OCI-LY7 (cell line): ENCODE results near the gene CXCL16.

Source experiments
- EZH2phosphoT487 ChIP-seq: fragments of 200-600 bp; sonication (generic); IDR thresholded peaks from 2 replicates; pipeline ENCODE4 v1.6.1; 2018; ENCODE audit warnings: low read depth, borderline replicate concordance, mild to moderate bottlenecking, mixed run types, antibody characterized with exemption, low read length, moderate library complexity, mixed read lengths
- TF ChIP-seq, protein P1 (sequence below): fragments of 200-600 bp; sonication (generic); conservative IDR thresholded peaks from 2 replicates; pipeline ENCODE4 v1.5.1; 2014; ENCODE audit warnings: mild to moderate bottlenecking, antibody characterized with exemption, low read length, moderate library complexity, mixed read lengths

DNA sequence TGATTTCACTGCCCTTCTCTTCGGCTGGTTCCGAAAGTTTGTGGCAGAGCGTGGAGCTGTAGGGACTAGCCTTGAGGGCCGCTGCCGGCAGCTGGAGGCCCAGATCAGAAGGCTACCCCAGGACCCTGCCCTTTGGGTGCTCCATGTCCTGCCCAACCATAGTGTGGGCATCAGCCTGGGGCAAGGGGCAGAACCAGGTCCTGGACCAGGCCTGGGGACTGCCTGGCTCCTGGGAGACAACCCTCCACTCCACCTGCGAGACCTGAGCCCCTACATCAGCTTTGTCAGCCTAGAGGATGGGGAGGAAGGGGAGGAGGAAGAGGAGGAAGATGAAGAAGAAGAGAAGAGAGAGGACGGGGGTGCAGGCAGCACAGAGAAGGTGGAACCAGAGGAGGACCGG is 856 bp upstream of the CXCL16 start:
- TF ChIP-seq, protein P1, sequence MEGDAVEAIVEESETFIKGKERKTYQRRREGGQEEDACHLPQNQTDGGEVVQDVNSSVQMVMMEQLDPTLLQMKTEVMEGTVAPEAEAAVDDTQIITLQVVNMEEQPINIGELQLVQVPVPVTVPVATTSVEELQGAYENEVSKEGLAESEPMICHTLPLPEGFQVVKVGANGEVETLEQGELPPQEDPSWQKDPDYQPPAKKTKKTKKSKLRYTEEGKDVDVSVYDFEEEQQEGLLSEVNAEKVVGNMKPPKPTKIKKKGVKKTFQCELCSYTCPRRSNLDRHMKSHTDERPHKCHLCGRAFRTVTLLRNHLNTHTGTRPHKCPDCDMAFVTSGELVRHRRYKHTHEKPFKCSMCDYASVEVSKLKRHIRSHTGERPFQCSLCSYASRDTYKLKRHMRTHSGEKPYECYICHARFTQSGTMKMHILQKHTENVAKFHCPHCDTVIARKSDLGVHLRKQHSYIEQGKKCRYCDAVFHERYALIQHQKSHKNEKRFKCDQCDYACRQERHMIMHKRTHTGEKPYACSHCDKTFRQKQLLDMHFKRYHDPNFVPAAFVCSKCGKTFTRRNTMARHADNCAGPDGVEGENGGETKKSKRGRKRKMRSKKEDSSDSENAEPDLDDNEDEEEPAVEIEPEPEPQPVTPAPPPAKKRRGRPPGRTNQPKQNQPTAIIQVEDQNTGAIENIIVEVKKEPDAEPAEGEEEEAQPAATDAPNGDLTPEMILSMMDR, result no peak
- no peak for TF ChIP-seq EZH2phosphoT487
